H9 (cell line): ENCODE measurements around the gene ZNF775. TPM values are rescaled to one million over a fixed set of nuclear protein-coding genes. Genes with fewer than 3 reads are reported as not detected.

ENCODE experiments used
- DNase-seq: peaks from one replicate; pipeline ENCODE4 v3.0.0-alpha.2; 2017
- H2AFZ ChIP-seq: one replicate; pipeline ENCODE4 v1.6.1; 2013; ENCODE audit warnings: mild to moderate bottlenecking, low read length, control low read depth, moderate library complexity
- H2AK5ac ChIP-seq: 2 replicates; pipeline ENCODE4 v1.6.1; 2013; ENCODE audit warnings: low read length, control low read depth, mixed read lengths; ENCODE audit not compliant: insufficient read length
- H2BK120ac ChIP-seq: one replicate; pipeline ENCODE4 v1.6.1; 2013; ENCODE audit warnings: low read depth, mild to moderate bottlenecking, low read length, control low read depth, inconsistent platforms; ENCODE audit not compliant: poor library complexity, severe bottlenecking
- H2BK12ac ChIP-seq: 2 replicates; pipeline ENCODE4 v1.6.1; 2013; ENCODE audit warnings: low read length, control low read depth, mixed read lengths, low read depth; ENCODE audit not compliant: insufficient read length
- H2BK15ac ChIP-seq: 2 replicates; pipeline ENCODE4 v1.6.1; 2013; ENCODE audit warnings: low read depth, low read length, control low read depth
- H2BK20ac ChIP-seq: one replicate; pipeline ENCODE4 v1.6.1; 2013; ENCODE audit warnings: low read depth, mild to moderate bottlenecking, low read length, control low read depth, inconsistent platforms; ENCODE audit not compliant: poor library complexity, severe bottlenecking
- H2BK5ac ChIP-seq: 2 replicates; pipeline ENCODE4 v1.6.1; 2013; ENCODE audit warnings: low read length, control low read depth, mixed read lengths; ENCODE audit not compliant: insufficient read length
- H3K14ac ChIP-seq: 2 replicates; pipeline ENCODE4 v1.6.1; 2013; ENCODE audit warnings: low read length, control low read depth; ENCODE audit not compliant: insufficient read depth
- H3K18ac ChIP-seq: 2 replicates; pipeline ENCODE4 v1.6.1; 2013; ENCODE audit warnings: low read depth, mild to moderate bottlenecking, mixed read lengths, low read length, control low read depth; ENCODE audit not compliant: insufficient read length
- H3K23ac ChIP-seq: 2 replicates; pipeline ENCODE4 v1.6.1; 2013; ENCODE audit warnings: low read length, control low read depth, mixed read lengths, low read depth; ENCODE audit not compliant: insufficient read length
- H3K23me2 ChIP-seq: 2 replicates; pipeline ENCODE4 v1.6.1; 2013; ENCODE audit warnings: low read depth, mild to moderate bottlenecking, mixed read lengths, low read length, control low read depth; ENCODE audit not compliant: insufficient read length, poor library complexity, severe bottlenecking
- H3K27ac ChIP-seq: 2 replicates; pipeline ENCODE4 v1.5.1; 2013; ENCODE audit warnings: low read length, control low read depth, mixed read lengths, low read depth; ENCODE audit not compliant: insufficient read length
- H3K27me3 ChIP-seq: 2 replicates; pipeline ENCODE4 v1.6.1; 2013; ENCODE audit warnings: low read length, control low read depth, inconsistent platforms; ENCODE audit not compliant: insufficient read depth
- H3K4ac ChIP-seq: 2 replicates; pipeline ENCODE4 v1.6.1; 2013; ENCODE audit warnings: low read depth, mild to moderate bottlenecking, control low read depth, inconsistent platforms, low read length, moderate library complexity
- H3K4me1 ChIP-seq: 2 replicates; pipeline ENCODE4 v1.6.1; 2013; ENCODE audit warnings: low read length, control low read depth, inconsistent platforms; ENCODE audit not compliant: insufficient read depth
- H3K4me2 ChIP-seq: 2 replicates; pipeline ENCODE4 v1.6.1; 2013; ENCODE audit warnings: low read length, control low read depth, mixed read lengths; ENCODE audit not compliant: insufficient read length, insufficient read depth
- H3K56ac ChIP-seq: 2 replicates; pipeline ENCODE4 v1.6.1; 2013; ENCODE audit warnings: low read depth, mild to moderate bottlenecking, mixed read lengths, low read length, control low read depth; ENCODE audit not compliant: insufficient read length
- H3K79me1 ChIP-seq: 2 replicates; pipeline ENCODE4 v1.6.1; 2013; ENCODE audit warnings: low read depth, mild to moderate bottlenecking, moderate library complexity, low read length, control low read depth, inconsistent platforms; ENCODE audit not compliant: insufficient read depth, poor library complexity, severe bottlenecking
- H3K79me2 ChIP-seq: 2 replicates; pipeline ENCODE4 v1.6.1; 2013; ENCODE audit warnings: low read length, control low read depth, inconsistent platforms; ENCODE audit not compliant: insufficient read depth
- H3K9ac ChIP-seq: 2 replicates; pipeline ENCODE4 v1.6.1; 2013; ENCODE audit warnings: low read length, control low read depth, mixed read lengths; ENCODE audit not compliant: insufficient read length; ENCODE audit errors: extremely low read depth
- H3K9me3 ChIP-seq: one replicate; pipeline ENCODE4 v1.6.1; 2013; ENCODE audit warnings: low read depth, low read length, inconsistent platforms; ENCODE audit not compliant: control insufficient read depth
- H3T11ph ChIP-seq: one replicate; pipeline ENCODE4 v1.6.1; 2013; ENCODE audit warnings: mild to moderate bottlenecking, low read length, control low read depth, inconsistent platforms
- H4K20me1 ChIP-seq: one replicate; pipeline ENCODE4 v1.6.1; 2013; ENCODE audit not compliant: control insufficient read depth, insufficient read length, insufficient read depth
- H4K5ac ChIP-seq: 2 replicates; pipeline ENCODE4 v1.6.1; 2013; ENCODE audit warnings: low read depth, mild to moderate bottlenecking, mixed read lengths, low read length, control low read depth; ENCODE audit not compliant: insufficient read length
- H4K8ac ChIP-seq: replicated peaks from 2 replicates; pipeline ENCODE4 v1.6.1; 2013; ENCODE audit warnings: low read length, control low read depth, mixed read lengths, low read depth; ENCODE audit not compliant: insufficient read length
- H4K91ac ChIP-seq: 2 replicates; pipeline ENCODE4 v1.6.1; 2013; ENCODE audit warnings: low read depth, mild to moderate bottlenecking, moderate library complexity, mixed read lengths, low read length, control low read depth; ENCODE audit not compliant: insufficient read length
- H3K27ac Mint-ChIP-seq, 3 experiments: 2 replicates in 2 of 3; 3 replicates in 1 of 3; pipeline ENCODE4 v1.8.0; 2020 to 2021; ENCODE audit warnings: mixed read lengths in 3 of 3, mild to moderate bottlenecking in 1 of 3, moderate library complexity in 1 of 3
- H3K27me3 Mint-ChIP-seq: 2 replicates; pipeline ENCODE4 v1.8.0; 2021; ENCODE audit warnings: low read depth, mild to moderate bottlenecking, moderate library complexity, mixed read lengths
- H3K36me3 Mint-ChIP-seq, 3 experiments: 2 replicates in 2 of 3; 3 replicates in 1 of 3; pipeline ENCODE4 v1.8.0; 2020 to 2021; ENCODE audit warnings: low read depth in 3 of 3, mixed read lengths in 3 of 3; ENCODE audit not compliant: insufficient read depth in 1 of 3
- H3K4me1 Mint-ChIP-seq, 2 experiments: 2 replicates each; pipeline ENCODE4 v1.8.0; 2020; ENCODE audit warnings: mixed read lengths in 2 of 2
- H3K4me3 Mint-ChIP-seq, 2 experiments: 2 replicates in 1 of 2; 3 replicates in 1 of 2; pipeline ENCODE4 v1.8.0; 2020 to 2021; ENCODE audit warnings: mild to moderate bottlenecking in 2 of 2, mixed read lengths in 2 of 2, moderate library complexity in 1 of 2
- H3K9me3 Mint-ChIP-seq, 2 experiments: 2 replicates in 1 of 2; 3 replicates in 1 of 2; pipeline ENCODE4 v1.8.0; 2020; ENCODE audit warnings: mild to moderate bottlenecking in 2 of 2, mixed read lengths in 2 of 2, moderate library complexity in 1 of 2
- CTCF ChIP-seq: fragments of 200-600 bp; sonication (generic); conservative IDR thresholded peaks from 3 replicates; pipeline ENCODE4 v1.8.0; 2021; ENCODE audit warnings: antibody characterized with exemption, mild to moderate bottlenecking
- WGBS: extraction: QIAGEN DNeasy Blood & Tissue Kit; methylation state at CpG from one replicate; pipeline ENCODE4 v1.1.7; 2013; ENCODE audit warnings: missing lambda C conversion rate, low lambda C conversion rate, mixed read lengths; ENCODE audit not compliant: insufficient read length; ENCODE audit errors: extremely low coverage; 5-methylcytosine and 5-hydroxymethylcytosine counted together
- total RNA-seq: library from RNA; stranded (reverse); gene quantifications from 2 replicates; pipeline ENCODE4 v1.2.1, GENCODE V29; 2021

ZNF775 gene
- total RNA-seq, 1 experiment from 2014 or later, result 10.5 TPM

DNA sequence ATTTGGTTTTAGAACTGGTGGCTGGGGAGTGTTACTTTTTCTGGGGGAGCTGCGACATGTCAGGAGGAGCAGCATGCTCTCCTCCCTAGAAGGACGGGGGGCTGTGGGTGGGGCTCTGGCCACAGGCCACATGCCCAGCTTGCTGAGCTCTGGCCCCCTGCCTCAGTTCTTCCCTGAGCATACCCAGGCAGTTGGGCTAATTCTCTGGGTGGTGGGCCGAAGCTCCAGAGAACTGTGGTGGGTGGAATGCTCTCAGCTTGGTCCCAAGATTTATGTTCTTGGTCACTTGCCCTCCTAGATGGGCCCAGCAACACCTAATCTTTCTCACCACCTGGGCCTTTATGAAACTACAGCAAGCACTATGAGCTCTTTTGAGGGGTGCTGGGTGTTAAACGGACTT is 5.1 kb upstream of the ZNF775 start:
- DNase-seq, result no peak
- Histone ChIP-seq H3K18ac (no peak overlapping the region), H3K79me2 (peaks cover 12% of the 10 kb centered on the region; the same call in 1 of the 2 replicates), H2AK5ac (no peak overlapping the region), H3K23me2 (peaks cover 10% of the 10 kb centered on the region), H4K91ac (no peak overlapping the region), H3K14ac (no peak overlapping the region), H4K5ac (no peak overlapping the region), H3K27me3 (no peaks in the 10 kb centered on the region), H2BK20ac (no peak overlapping the region), H2BK15ac (no peak overlapping the region), H3K9ac (no peak overlapping the region), H3K4me2 (no peak overlapping the region), H2AFZ (no peak overlapping the region), H3K27ac (no peak overlapping the region), H3K9me3 (no peaks in the 10 kb centered on the region), H2BK5ac (no peak overlapping the region), H3K56ac (no peak overlapping the region), H4K20me1 (no peaks in the 10 kb centered on the region), H3K23ac (no peak overlapping the region), H4K8ac (no peak overlapping the region), H3K4ac (no peak overlapping the region), H3K4me1 (peaks cover 12% of the 10 kb centered on the region; the same call in 1 of the 2 replicates), H2BK120ac (no peak overlapping the region), H3K79me1 (peaks cover 7% of the 10 kb centered on the region), H2BK12ac (no peak overlapping the region), H3T11ph (no peak overlapping the region)
- WGBS, result no CpG with 5 or more reads among the region's 4 CpGs
- H3K4me1 Mint-ChIP-seq, result peaks cover 56 to 68% of the 10 kb centered on the region in 2 experiments
- H3K27me3 Mint-ChIP-seq, result no peaks in the 10 kb centered on the region; the same call in 1 of the 2 replicates
- H3K4me3 Mint-ChIP-seq, result no peak overlapping the region
- H3K27ac Mint-ChIP-seq, result peak overlapping the region; percentile 85 to 90 (median 88)
- no peak for TF ChIP-seq CTCF
- H3K9me3 Mint-ChIP-seq, result no peaks in the 10 kb centered on the region
- H3K36me3 Mint-ChIP-seq, result peaks cover 30 to 52% (median 43%) of the 10 kb centered on the region in 3 experiments; a peak in 6 of 7 replicates
